ENCODE results near the gene ERC2. TPM values are rescaled to one million over a fixed set of nuclear protein-coding genes. Genes with fewer than 3 reads are reported as not detected.

Gene ERC2
- total and polyA plus RNA-seq, 2 donors (not counting 3 experiments of a cell fraction or from before 2014, with no cell fraction given) = 5.6 to 15.5 TPM

- Histone ChIP-seq H3K4me3 (replicated peaks in 1 of 3; ENCODE audit: insufficient read depth in 1 of 3, low read depth in 1 of 3, low read length in 3 of 3) (no peak overlapping the region), H3K79me2 (ENCODE audit: control insufficient read depth, insufficient read depth, low read length) (no peaks in the 10 kb centered on the region), H3K9ac (replicated peaks; ENCODE audit: extremely low read depth, insufficient read depth, low read length) (no peak overlapping the region), H2AFZ (ENCODE audit: low read depth, low read length) (no peak overlapping the region), H3K27ac (ENCODE audit: insufficient read depth, low read depth, low read length) (no peak overlapping the region), H3K4me2 (ENCODE audit: insufficient read depth, low read length) (no peak overlapping the region), H3K36me3 (ENCODE audit: control insufficient read depth in 2 of 2, extremely low read depth in 1 of 2, insufficient read depth in 2 of 2, low read length in 2 of 2) (no peaks in the 10 kb centered on the region), H3K9me1 (replicated peaks; ENCODE audit: control insufficient read depth, extremely low read depth, insufficient read depth, low read length) (no peaks in the 10 kb centered on the region), H3K27me3 (ENCODE audit: control insufficient read depth in 2 of 2, insufficient read depth in 2 of 2, low read length in 2 of 2) (no peaks in the 10 kb centered on the region), H3K4me1 (ENCODE audit: control insufficient read depth, extremely low read depth, insufficient read depth, low read length) (no peaks in the 10 kb centered on the region), H4K20me1 (replicated peaks; ENCODE audit: control insufficient read depth, extremely low read depth, insufficient read depth, low read length) (no peaks in the 10 kb centered on the region), H3K9me3 (replicated peaks; ENCODE audit: control insufficient read depth, insufficient read depth, low read length) (no peaks in the 10 kb centered on the region)
- dilution Hi-C loops (cut with MboI; ENCODE audit: extremely low pct_ligation_motif_present, low sequenced_read_pairs) (no loop called here), intact Hi-C loops (cut with micrococcal nuclease) (no loop called here)
- POLR2A ChIA-PET = no interaction called here
- BruUV-seq (replicated peaks) = no TSS peak
- CTCF ChIA-PET = no interaction called here
- FAIRE-seq (no peak), DNase-seq (ENCODE audit: low read depth, low spot score) (no peak)
- TF ChIP-seq MAX (IDR thresholded peaks at IDR 0.05; ENCODE audit: insufficient read depth, insufficient read length) (no peak), FOS (IDR thresholded peaks at IDR 0.05; ENCODE audit: borderline replicate concordance, insufficient read depth, low read length) (no peak), GATA2 (IDR thresholded peaks at IDR 0.05; ENCODE audit: insufficient read depth, insufficient read length, low read depth, low read length) (no peak), EZH2 (IDR thresholded peaks at IDR 0.05; ENCODE audit: borderline replicate concordance, low read depth, low read length, severe bottlenecking) (no peak), POLR2AphosphoS5 (IDR thresholded peaks at IDR 0.05; ENCODE audit: insufficient read depth, low read depth, low read length) (no peak), CTCF (IDR thresholded peaks at IDR 0.05; ENCODE audit: extremely low read depth in 1 of 2, insufficient read depth in 1 of 2, low read depth in 1 of 2, low read length in 2 of 2) (no peak), MYC (IDR thresholded peaks at IDR 0.05; ENCODE audit: low read depth, low read length) (no peak), JUN (IDR thresholded peaks at IDR 0.05; ENCODE audit: borderline replicate concordance, insufficient read depth, insufficient read length, low read depth) (no peak), POLR2A (IDR thresholded peaks at IDR 0.05; ENCODE audit: low read depth, low read length) (no peak)
Measured at GRCh38 chr3:55964491-55964985, 503.7 kb downstream of the ERC2 start.
